Endodermal cell (in vitro differentiated cells): ENCODE results near the gene SPNS2. TPM values are rescaled to one million over a fixed set of nuclear protein-coding genes. Genes with fewer than 3 reads are reported as not detected.

ENCODE experiments used
- DNase-seq: peaks from one replicate; pipeline ENCODE4 v3.0.0-alpha.2; 2017
- H3K27ac ChIP-seq: 2 replicates; pipeline ENCODE4 v1.5.1; 2013; ENCODE audit warnings: mild to moderate bottlenecking, low read depth, low read length, moderate library complexity
- H3K27me3 ChIP-seq: 2 replicates; pipeline ENCODE4 v1.6.1; 2013; ENCODE audit warnings: mild to moderate bottlenecking, low read length, moderate library complexity; ENCODE audit not compliant: insufficient read depth, control insufficient read depth, poor library complexity, severe bottlenecking
- H3K36me3 ChIP-seq: 2 replicates; pipeline ENCODE4 v1.7.0; 2013; ENCODE audit warnings: mild to moderate bottlenecking, low read length, moderate library complexity; ENCODE audit not compliant: control insufficient read depth, insufficient read depth
- H3K4me1 ChIP-seq: one replicate; pipeline ENCODE4 v1.7.0; 2013; ENCODE audit warnings: low read length; ENCODE audit not compliant: control insufficient read depth, insufficient read depth
- H3K4me3 ChIP-seq: 2 replicates; pipeline ENCODE4 v1.5.1; 2013; ENCODE audit warnings: mild to moderate bottlenecking, low read length, moderate library complexity
- H3K9ac ChIP-seq: 2 replicates; pipeline ENCODE4 v1.6.1; 2013; ENCODE audit warnings: mild to moderate bottlenecking, low read length, moderate library complexity; ENCODE audit not compliant: poor library complexity, severe bottlenecking; ENCODE audit errors: extremely low read depth
- H3K9me3 ChIP-seq: 2 replicates; pipeline ENCODE4 v1.6.1; 2013; ENCODE audit warnings: mild to moderate bottlenecking, low read length, moderate library complexity; ENCODE audit not compliant: control insufficient read depth
- H3K27ac Mint-ChIP-seq: 2 replicates; pipeline ENCODE4 v1.8.0; 2020; ENCODE audit warnings: mixed read lengths
- H3K27me3 Mint-ChIP-seq: 2 replicates; pipeline ENCODE4 v1.8.0; 2021; ENCODE audit warnings: mild to moderate bottlenecking, mixed read lengths; ENCODE audit not compliant: insufficient read depth
- H3K36me3 Mint-ChIP-seq: 2 replicates; pipeline ENCODE4 v1.8.0; 2020; ENCODE audit warnings: low read depth, mixed read lengths
- H3K4me1 Mint-ChIP-seq: 2 replicates; pipeline ENCODE4 v1.8.0; 2020; ENCODE audit warnings: mixed read lengths
- H3K4me3 Mint-ChIP-seq: 2 replicates; pipeline ENCODE4 v1.8.0; 2020; ENCODE audit warnings: mild to moderate bottlenecking, moderate library complexity, mixed read lengths
- H3K9me3 Mint-ChIP-seq: 2 replicates; pipeline ENCODE4 v1.8.0; 2020; ENCODE audit warnings: mild to moderate bottlenecking, mixed read lengths
- CTCF ChIP-seq: fragments of 200-600 bp; sonication (generic); conservative IDR thresholded peaks from 2 replicates; pipeline ENCODE4 v1.5.0; 2021; ENCODE audit warnings: antibody characterized with exemption, mild to moderate bottlenecking
- WGBS, 2 experiments: methylation state at CpG; one replicate each; pipeline versions ENCODE4 v1.1.5 to v1.1.7; 2013; ENCODE audit warnings: missing lambda C conversion rate in 2 of 2, mixed read lengths in 1 of 2; ENCODE audit not compliant: insufficient coverage in 1 of 2, insufficient read length in 1 of 2; 5-methylcytosine and 5-hydroxymethylcytosine counted together
- total RNA-seq, 2 donors: library from RNA; stranded (reverse); fragmentation: NEBNext Ultra II Directional in 1 of 2; extraction: Animal tissue kit (Norgen Biotek cat#: 25700) in 1 of 2; gene quantifications; 2 replicates in 1 of 2; 3 replicates in 1 of 2; pipeline ENCODE4 v1.2.1, GENCODE V29; 2021

The SPNS2 gene
- total RNA-seq, 2 donors from 2014 or later = 0.09 TPM; not detected in 1

GRCh38 chr17:4574448-4575045 lies 75.9 kb downstream of the SPNS2 start:
- 91 to 100% methylated on average over 6 to 9 of the region's 9 CpGs for WGBS, 2 experiments
- TF ChIP-seq CTCF = no peak
- H3K36me3 Mint-ChIP-seq = no peaks in the 10 kb centered on the region
- Histone ChIP-seq H3K9ac (no peak overlapping the region), H3K27ac (no peak overlapping the region), H3K4me1 (peaks cover 9% of the 10 kb centered on the region), H3K27me3 (no peaks in the 10 kb centered on the region), H3K4me3 (no peak overlapping the region), H3K36me3 (no peaks in the 10 kb centered on the region), H3K9me3 (no peaks in the 10 kb centered on the region)
- peaks cover 7% of the 10 kb centered on the region for H3K4me1 Mint-ChIP-seq
- H3K27me3 Mint-ChIP-seq = peaks cover 5% of the 10 kb centered on the region
- DNase-seq = no peak
- H3K27ac Mint-ChIP-seq = no peak overlapping the region
- peaks cover 5% of the 10 kb centered on the region for H3K9me3 Mint-ChIP-seq
- no peak overlapping the region for H3K4me3 Mint-ChIP-seq

- Histone ChIP-seq H3K27me3 (no peaks in the 10 kb centered on the region), H3K4me3 (no peak overlapping the region), H3K9me3 (no peaks in the 10 kb centered on the region), H3K4me1 (peaks cover 9% of the 10 kb centered on the region), H3K9ac (no peak overlapping the region), H3K27ac (no peak overlapping the region), H3K36me3 (no peaks in the 10 kb centered on the region)
- Mint-ChIP-seq H3K36me3 (no peaks in the 10 kb centered on the region), H3K9me3 (peaks cover 5% of the 10 kb centered on the region), H3K27me3 (peaks cover 11% of the 10 kb centered on the region), H3K27ac (no peak overlapping the region), H3K4me3 (no peak overlapping the region), H3K4me1 (peaks cover 7% of the 10 kb centered on the region)
- no peak for DNase-seq
- TF ChIP-seq CTCF = no peak
- WGBS, 2 experiments = 70 to 83% methylated on average over 4 to 6 of the region's 6 CpGs
These were observed 77.5 kb downstream of the SPNS2 start for GRCh38 chr17:4576161-4576558.

- no peaks in the 10 kb centered on the region for H3K36me3 ChIP-seq
- Mint-ChIP-seq H3K27me3 (peaks cover 14% of the 10 kb centered on the region), H3K4me3 (no peak overlapping the region), H3K36me3 (no peaks in the 10 kb centered on the region), H3K9me3 (peaks cover 5% of the 10 kb centered on the region), H3K27ac (peak overlapping the region; percentile 21), H3K4me1 (peaks cover 7% of the 10 kb centered on the region)
- peak; percentile 90 for DNase-seq
- H3K4me1 ChIP-seq = peaks cover 9% of the 10 kb centered on the region
- TF ChIP-seq CTCF = no peak
- no peak overlapping the region for H3K4me3 ChIP-seq
- 61 to 63% methylated on average over 8 to 18 of the region's 18 CpGs for WGBS, 2 experiments
- H3K27me3 ChIP-seq = no peaks in the 10 kb centered on the region
- H3K9me3 ChIP-seq = no peaks in the 10 kb centered on the region
- no peak overlapping the region for H3K9ac ChIP-seq
- H3K27ac ChIP-seq = peak overlapping the region; percentile 55
These were observed 78.1 kb downstream of the SPNS2 start for GRCh38 chr17:4576729-4577322.
